Neural crest cell (in vitro differentiated cells): ENCODE results near the gene PORCN. TPM values are rescaled to one million over a fixed set of nuclear protein-coding genes. Genes with fewer than 3 reads are reported as not detected.

Experiments used
- DNase-seq: peaks from one replicate; pipeline ENCODE4 v3.0.0; 2021; ENCODE audit warnings: low read depth, mixed read lengths, low spot score
- H3K27ac Mint-ChIP-seq: one replicate; pipeline ENCODE4 v1.8.0; 2021; ENCODE audit warnings: mild to moderate bottlenecking, mixed read lengths; ENCODE audit not compliant: unreplicated experiment
- H3K27me3 Mint-ChIP-seq: 2 replicates; pipeline ENCODE4 v1.8.0; 2021; ENCODE audit warnings: low read depth, mild to moderate bottlenecking, mixed read lengths
- H3K36me3 Mint-ChIP-seq: 2 replicates; pipeline ENCODE4 v1.8.0; 2021; ENCODE audit warnings: low read depth, mild to moderate bottlenecking, mixed read lengths
- H3K4me1 Mint-ChIP-seq: 2 replicates; pipeline ENCODE4 v1.8.0; 2021; ENCODE audit warnings: mixed read lengths
- H3K4me3 Mint-ChIP-seq: one replicate; pipeline ENCODE4 v1.8.0; 2021; ENCODE audit warnings: mild to moderate bottlenecking, mixed read lengths
- H3K9me3 Mint-ChIP-seq: 2 replicates; pipeline ENCODE4 v1.8.0; 2021; ENCODE audit warnings: mixed read lengths
- CTCF ChIP-seq: fragments of 200-600 bp; sonication (generic); conservative IDR thresholded peaks from 2 replicates; pipeline ENCODE4 v1.5.0; 2021; ENCODE audit warnings: antibody characterized with exemption, mild to moderate bottlenecking
- total RNA-seq: library from RNA; stranded (reverse); gene quantifications from 2 replicates; pipeline ENCODE4 v1.2.1, GENCODE V29; 2021

The PORCN gene
- total RNA-seq, 1 donor from 2014 or later = 13.0 TPM

GRCh38 chrX:48498374-48498809 is 10.4 kb upstream of the PORCN start:
- no peak for TF ChIP-seq CTCF
- Mint-ChIP-seq H3K27me3 (no peaks in the 10 kb centered on the region), H3K4me3 (no peak overlapping the region), H3K4me1 (peaks cover 3% of the 10 kb centered on the region), H3K27ac (peak overlapping the region; percentile 89), H3K36me3 (no peaks in the 10 kb centered on the region), H3K9me3 (no peaks in the 10 kb centered on the region)
- no peak for DNase-seq

- Mint-ChIP-seq H3K4me1 (peaks cover 3% of the 10 kb centered on the region), H3K27ac (no peak overlapping the region), H3K27me3 (no peaks in the 10 kb centered on the region), H3K36me3 (no peaks in the 10 kb centered on the region), H3K9me3 (no peaks in the 10 kb centered on the region), H3K4me3 (no peak overlapping the region)
- no peak for DNase-seq
- no peak for TF ChIP-seq CTCF
These were observed 4.5 kb upstream of the PORCN start for GRCh38 chrX:48504261-48504660.

GRCh38 chrX:48505481-48505880 is 3.3 kb upstream of the PORCN start:
- H3K4me3 Mint-ChIP-seq = no peak overlapping the region
- no peak for DNase-seq
- peaks cover 3% of the 10 kb centered on the region for H3K36me3 Mint-ChIP-seq
- H3K4me1 Mint-ChIP-seq = peaks cover 12% of the 10 kb centered on the region
- no peak overlapping the region for H3K27ac Mint-ChIP-seq
- H3K27me3 Mint-ChIP-seq = no peaks in the 10 kb centered on the region
- H3K9me3 Mint-ChIP-seq = no peaks in the 10 kb centered on the region
- no peak for TF ChIP-seq CTCF

GRCh38 chrX:48507246-48507645 is 1.5 kb upstream of the PORCN start:
- TF ChIP-seq CTCF = no peak
- DNase-seq = no peak
- peaks cover 15% of the 10 kb centered on the region for H3K4me1 Mint-ChIP-seq
- no peaks in the 10 kb centered on the region for H3K27me3 Mint-ChIP-seq
- no peak overlapping the region for H3K27ac Mint-ChIP-seq
- H3K9me3 Mint-ChIP-seq = no peaks in the 10 kb centered on the region
- peak overlapping the region; percentile 72 for H3K4me3 Mint-ChIP-seq
- H3K36me3 Mint-ChIP-seq = peaks cover 3% of the 10 kb centered on the region

- peaks cover 15% of the 10 kb centered on the region for H3K4me1 Mint-ChIP-seq
- H3K4me3 Mint-ChIP-seq = peak overlapping the region; percentile 91
- H3K27ac Mint-ChIP-seq = no peak overlapping the region
- H3K27me3 Mint-ChIP-seq = no peaks in the 10 kb centered on the region
- no peak for DNase-seq
- no peaks in the 10 kb centered on the region for H3K9me3 Mint-ChIP-seq
- TF ChIP-seq CTCF = no peak
- peaks cover 3% of the 10 kb centered on the region for H3K36me3 Mint-ChIP-seq
These were observed 426 bp downstream of the PORCN start for GRCh38 chrX:48509245-48509590.

GRCh38 chrX:48509619-48510018 is 827 bp downstream of the PORCN start:
- Mint-ChIP-seq H3K27ac (peak overlapping the region; percentile 87), H3K36me3 (peaks cover 3% of the 10 kb centered on the region), H3K9me3 (no peaks in the 10 kb centered on the region), H3K27me3 (no peaks in the 10 kb centered on the region), H3K4me3 (peak overlapping the region; percentile 91), H3K4me1 (peaks cover 15% of the 10 kb centered on the region)
- no peak for DNase-seq
- TF ChIP-seq CTCF = no peak
